GM21447 (cell line): ENCODE data around the gene PDX1.

Experiments used
- ATAC-seq: cut with Tn5 transposase; IDR thresholded peaks from one replicate; pipeline ENCODE4 v1.9.1; 2021; ENCODE audit not compliant: unreplicated experiment

Gene PDX1

DNA sequence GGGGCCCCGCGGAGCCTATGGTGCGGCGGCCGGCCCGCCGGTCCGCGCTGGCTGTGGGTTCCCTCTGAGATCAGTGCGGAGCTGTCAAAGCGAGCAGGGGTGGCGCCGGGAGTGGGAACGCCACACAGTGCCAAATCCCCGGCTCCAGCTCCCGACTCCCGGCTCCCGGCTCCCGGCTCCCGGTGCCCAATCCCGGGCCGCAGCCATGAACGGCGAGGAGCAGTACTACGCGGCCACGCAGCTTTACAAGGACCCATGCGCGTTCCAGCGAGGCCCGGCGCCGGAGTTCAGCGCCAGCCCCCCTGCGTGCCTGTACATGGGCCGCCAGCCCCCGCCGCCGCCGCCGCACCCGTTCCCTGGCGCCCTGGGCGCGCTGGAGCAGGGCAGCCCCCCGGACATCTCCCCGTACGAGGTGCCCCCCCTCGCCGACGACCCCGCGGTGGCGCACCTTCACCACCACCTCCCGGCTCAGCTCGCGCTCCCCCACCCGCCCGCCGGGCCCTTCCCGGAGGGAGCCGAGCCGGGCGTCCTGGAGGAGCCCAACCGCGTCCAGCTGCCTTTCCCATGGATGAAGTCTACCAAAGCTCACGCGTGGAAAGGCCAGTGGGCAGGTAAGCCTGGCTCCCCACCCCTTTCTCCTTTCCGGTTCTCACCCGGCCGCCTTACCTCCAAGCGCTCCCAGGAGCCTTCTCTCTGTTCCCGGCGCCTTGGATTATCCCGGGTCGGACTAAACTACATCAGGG is at the start of gene PDX1:
PDX1 (plus strand) TSS at position 67 of the 743 bp plus-strand sequence; CDS start at position 206, 139 bp downstream.
- ATAC-seq, result no peak

DNA sequence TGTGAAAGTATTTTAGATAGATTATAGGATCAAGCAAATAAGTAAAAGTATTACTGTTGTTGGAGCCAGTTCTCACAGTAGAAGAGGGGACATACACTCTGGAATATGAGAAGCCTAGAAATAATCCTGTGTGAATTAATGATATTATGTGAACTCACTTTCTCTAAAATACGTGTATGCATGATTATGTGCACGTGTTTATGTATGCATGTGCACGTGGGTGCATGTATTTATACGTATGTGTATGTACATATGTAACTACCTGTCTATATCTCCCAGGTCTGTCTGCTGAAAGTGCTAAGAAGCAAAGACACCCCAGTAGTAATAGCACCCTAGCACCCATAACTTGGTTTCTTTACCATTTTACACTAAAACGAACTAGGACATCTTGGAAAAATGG is 41.5 kb upstream of the PDX1 start:
- no peak for ATAC-seq

DNA sequence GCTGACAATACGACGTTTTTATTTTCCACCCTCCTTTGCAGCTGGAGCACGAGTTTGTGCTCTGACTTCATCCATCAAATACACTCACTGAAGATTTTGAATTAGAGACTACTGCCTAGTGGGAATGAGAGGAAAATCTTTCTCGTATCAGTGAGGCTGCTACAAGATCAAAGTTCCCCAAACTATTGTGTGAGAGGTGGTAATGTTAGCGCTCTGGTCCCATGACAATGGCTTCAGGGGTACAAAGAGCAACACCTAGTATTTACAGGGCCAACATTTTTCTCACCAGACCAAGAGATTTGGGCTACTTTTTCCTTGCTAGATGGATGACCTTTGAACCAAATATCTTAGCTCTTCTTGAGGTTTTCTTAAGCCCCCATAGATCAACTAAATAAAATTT is 30.3 kb upstream of the PDX1 start:
- ATAC-seq, result no peak

DNA sequence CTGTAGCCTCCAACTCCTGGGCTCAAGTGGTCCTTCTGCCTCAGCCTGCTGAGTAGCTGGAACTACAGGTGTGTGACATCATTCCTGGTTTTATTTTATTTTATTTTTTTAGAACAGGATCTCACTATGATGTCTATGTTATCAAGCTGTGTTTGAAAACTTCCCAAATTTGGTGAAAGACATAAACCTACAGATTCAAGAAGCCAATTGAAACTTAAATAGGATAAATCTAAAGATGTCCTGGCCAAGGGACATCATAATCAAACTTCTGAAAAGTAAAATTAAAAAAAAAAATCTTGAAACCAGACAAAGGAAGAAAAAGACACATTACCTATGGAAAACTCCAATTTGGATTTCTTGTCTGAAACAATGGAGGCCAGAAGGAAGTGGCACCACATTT is 23.1 kb upstream of the PDX1 start:
- no peak for ATAC-seq

DNA sequence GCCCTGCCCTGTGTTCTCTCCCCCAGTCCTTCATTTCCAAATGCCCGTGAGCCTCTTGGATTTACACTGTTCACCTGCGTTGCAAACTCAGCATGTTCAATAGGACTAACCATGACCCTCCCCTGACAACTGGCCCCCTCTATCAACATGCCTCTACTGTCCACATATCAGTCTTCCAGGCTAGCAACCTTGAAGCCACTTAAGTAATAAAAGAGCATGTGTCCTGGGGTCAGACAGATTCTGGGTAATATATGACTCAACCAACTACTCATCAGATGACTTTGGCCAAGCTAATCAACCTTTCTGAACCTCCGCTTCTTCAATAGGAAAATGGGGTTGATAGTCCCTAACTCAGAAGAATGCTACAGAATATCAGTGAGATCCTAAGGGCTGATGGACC is 15.1 kb upstream of the PDX1 start:
- no peak for ATAC-seq

DNA sequence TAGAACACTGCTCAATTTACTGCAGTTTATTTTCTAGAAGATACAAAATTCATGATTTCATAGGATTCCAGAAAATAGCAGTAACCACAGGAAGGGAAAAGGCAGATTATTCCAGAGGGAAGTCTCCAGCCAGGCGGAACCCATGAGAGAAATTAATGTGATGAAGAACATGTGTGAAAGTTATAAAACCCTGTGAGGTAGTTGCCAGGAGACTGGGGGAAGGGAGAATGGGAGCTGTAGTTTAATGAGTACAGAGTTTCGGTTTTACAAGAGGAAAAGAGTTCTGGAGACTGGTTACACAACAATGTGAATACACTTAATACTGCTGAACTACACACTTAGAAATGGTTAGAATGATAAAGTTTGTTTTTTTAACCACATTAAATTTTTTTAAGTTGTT is 14.2 kb upstream of the PDX1 start:
- no peak for ATAC-seq

DNA sequence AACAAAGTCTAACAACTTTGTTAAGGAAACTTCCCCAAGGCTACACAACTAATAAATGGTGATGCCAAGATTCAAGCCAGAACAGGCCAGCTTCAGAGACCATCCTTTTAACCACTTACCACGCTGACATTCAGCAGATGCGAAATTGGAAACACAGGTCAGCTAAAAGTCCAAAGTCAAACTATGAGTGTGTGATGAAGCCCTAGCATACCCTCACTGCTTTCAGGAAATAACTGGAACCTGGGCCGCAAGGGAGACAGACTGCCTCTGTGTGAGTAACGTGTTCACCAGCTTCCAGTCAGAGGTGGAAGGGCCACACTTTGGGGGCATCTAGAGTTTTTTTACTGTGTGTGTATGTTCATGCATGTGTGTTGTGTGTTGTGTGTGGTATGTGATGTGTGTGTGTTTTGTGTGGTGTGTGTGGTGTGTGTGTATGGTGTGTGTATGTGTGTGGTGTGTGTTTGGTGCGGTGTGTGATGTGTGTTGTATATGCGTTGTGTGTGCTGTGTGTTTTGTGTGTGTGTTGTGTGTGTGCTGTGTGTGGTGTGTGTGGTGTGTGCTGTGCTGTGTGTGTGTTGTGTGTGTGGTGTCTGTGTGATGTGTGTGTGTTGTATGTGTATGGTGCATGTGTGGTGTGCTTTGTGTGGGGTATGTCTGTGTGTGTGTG is 12.5 kb upstream of the PDX1 start:
- ATAC-seq, result no peak

DNA sequence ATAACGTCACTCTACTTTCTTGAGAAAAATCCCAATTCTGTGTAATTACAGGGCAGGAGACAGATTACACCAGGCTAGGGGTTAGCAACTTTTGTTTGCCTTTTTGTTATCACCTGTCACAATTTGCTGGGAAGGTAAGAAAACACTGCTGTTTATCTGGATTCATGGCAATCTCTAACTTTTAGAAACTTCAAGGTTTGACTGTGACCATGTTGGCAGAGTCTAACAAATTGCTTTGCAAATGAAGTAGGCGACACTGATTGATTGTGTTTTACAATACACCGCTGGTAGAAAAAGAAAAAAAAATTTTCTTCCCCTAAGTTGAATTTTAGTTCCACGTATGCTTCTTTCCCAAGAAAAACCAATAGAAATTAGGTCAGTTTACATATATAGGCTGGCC is 10.4 kb upstream of the PDX1 start:
- no peak for ATAC-seq

DNA sequence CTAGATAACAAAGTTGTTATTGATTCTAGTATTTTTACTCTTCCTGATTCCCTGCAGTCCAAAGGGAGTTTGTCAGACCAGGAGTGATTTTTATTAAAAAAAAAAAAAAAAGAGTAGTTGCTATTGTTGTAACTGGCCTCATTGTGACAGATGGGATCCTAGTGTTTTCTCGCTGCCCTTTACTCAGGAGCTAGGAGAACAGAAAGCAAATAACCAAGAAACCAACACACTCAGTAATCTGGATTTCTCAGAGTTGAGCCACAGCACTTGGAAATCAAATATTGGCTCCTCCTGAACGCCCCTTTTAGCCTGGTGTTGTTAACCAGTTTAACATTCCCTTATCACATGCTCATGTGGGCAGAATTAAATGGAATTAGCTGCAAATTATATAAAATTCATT is 8.3 kb upstream of the PDX1 start:
- no peak for ATAC-seq

DNA sequence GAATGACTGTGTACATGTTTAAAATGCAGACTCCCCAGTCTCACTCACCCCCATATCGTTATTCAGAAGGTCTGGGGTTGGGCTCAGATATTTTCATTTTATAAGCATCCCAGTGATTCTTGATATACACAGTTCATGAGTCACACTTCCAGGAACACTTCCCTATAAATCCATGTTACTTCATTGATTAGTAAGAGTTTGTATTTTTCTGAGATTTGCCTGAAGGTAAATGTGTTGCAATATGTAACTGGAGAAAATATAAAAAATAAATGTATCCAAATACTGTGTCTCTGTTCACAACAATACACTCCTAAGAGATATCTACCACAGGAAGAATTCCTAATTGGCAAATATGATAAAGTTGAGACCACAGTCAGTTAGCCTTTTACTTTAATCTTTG is 6.6 kb upstream of the PDX1 start:
- ATAC-seq, result no peak

DNA sequence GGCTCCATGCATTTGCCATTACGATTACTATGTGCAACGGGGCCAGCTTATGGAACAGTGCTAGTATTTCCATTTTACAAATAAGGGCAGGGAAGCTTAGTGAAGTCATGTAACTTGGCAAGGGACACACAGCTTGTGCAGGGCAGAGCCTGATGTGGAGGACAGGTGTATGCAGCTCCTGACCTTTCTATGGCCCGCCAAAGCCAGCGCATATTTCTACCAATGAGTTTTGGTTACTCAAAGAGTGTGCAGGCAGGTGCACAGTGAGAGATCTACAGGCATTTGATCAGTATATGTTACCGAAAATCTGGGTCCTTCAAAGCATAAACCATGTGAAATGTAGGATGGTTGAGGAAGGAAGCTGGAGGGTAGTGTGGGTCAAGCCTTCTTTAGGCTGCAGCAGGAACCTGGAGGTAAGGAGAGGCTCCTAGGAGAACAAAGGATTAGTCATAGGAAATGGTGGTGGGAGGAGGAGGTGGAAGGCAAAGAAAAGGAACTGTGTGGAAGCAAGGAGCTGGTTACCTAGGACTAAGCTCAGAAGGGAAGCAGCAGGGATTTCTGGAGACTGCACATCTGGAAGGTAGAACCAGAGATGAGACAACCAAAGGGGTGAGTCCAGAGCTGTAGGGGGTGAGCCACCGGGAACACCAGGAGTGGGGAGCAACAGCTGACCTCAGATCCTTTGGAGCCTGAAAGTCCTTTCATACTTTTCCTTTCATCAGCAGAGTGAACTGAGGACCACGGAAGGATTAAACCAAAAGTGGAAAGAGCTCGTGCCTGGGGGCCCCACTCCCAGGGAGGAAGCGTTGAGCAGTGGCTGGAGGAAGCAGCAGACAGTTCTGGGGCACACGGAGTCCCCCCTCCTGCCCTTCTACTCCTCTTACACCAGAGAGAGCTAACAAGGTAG is 4.2 kb upstream of the PDX1 start:
- ATAC-seq, result no peak

DNA sequence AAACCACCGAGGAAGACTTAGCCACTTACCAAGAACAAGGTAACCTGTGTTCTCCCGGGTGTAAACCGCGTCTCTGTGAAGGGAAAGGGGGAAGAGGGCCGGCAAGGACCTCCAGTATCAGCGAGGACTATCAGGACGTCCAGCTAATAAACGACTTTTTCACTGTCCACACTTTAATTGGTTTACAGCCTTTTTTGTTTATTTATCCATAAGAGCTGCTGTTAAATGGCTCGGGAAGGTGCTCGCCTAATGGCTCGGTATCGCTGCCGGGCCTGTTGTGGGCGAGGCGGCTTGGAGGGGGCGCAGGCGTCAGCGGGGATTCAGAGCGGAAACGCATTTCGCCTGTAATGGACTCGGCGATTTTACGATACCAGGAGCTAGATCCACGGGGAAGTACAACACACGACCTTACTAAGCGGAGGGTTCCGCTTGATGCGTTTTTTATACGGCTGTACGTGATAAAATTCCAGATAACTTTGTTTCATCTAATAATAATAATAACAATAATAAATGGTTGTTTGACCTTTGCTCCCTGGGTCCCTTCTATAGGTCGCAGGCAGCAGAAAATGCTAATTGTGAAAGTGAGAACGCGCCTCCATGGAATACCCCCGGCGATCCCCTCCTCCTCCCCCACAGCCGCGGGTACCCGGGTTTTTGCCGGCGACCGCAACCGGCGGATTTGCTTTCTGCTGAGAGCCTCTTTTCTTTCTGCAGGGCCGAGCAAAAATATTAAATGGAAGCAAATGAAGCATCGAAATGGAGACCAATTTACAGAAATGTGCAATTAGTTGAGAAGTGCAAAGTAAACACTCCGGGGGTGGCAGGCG is 2.5 kb upstream of the PDX1 start:
- ATAC-seq, result no peak

DNA sequence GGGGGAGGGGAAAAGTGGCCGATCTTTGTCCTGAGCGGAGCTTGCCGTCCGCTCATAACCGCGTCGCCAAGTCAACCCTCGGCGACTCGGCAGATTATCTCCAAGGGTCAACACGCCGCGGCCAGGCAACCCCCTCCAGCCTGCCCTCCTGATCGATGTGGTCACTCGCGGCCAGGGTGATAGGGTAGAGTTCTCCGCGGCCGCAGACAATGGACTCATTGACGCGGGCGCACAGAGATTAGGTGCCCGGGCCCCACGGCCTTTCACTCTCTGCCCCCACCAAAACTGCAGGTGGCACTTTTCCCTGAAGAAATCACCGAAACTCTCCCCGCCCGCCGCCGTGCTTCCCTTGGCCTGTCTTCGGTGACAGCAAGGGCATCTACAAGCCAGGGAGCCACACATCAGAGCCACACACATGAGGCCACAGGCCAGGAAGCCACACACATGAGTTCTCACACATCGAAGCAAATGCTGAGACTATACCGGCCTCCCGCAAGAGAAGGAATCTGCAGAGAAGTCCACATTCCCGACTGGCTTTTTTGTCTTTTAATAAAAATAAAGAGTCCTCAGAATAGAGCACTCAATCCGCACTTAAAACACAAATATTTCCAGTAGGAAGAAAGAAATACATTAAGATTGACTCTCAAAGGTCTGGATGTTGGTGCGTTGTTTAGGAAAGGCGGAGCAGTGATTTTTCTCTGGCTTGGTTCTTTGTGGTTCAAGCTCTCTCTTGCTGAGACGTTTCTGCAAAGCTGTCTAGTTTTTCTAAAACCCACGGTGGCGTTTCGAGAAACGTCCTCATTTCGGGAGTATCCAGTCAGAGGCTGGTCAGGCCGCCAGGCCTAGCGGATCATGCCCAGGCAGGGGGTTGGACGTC is 1.5 kb upstream of the PDX1 start:
- ATAC-seq, result no peak

DNA sequence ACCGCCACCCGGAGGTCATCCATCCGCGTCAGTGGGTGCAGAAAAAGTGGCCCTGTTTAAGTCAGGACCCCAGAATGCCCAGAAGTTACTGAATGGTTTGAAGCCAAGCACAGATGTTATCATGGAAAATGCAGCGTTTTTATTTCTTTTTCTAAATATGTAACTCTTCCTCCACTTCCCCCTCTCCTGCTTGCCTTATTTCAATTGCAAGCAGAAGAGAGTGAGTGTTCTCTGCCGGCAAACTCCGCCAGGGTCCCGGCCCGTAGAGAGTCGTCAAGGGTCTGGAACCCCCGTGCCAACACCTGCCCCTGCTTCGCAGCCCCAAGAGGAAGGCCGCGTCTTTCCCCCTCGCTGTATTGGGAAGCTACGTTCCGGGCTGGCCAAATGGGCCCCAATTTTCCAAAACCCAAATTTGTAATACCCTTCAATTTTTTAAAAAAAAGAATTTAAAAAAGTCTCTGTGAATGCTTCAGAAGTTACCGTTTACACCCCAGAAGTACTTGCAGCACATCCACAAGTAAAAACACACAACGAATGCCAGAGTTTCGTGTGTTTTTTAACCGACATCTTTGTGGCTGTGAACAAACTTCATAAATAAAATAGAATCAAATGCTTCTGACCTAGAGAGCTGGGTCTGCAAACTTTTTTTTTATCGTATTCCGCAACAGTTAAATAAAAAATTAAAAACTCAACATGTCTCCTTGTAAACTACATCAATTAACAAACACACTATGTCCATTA is 712 bp upstream of the PDX1 start:
- no peak for ATAC-seq

DNA sequence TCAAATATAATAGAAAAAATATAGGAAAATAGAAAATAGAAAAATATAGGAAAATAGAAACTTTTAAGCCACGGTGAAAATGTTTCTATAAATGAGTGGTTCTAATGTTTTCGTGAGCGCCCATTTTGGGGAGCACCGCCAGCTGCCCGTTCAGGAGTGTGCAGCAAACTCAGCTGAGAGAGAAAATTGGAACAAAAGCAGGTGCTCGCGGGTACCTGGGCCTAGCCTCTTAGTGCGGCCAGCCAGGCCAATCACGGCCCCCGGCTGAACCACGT is 204 bp upstream of the PDX1 start:
- ATAC-seq, result no peak

DNA sequence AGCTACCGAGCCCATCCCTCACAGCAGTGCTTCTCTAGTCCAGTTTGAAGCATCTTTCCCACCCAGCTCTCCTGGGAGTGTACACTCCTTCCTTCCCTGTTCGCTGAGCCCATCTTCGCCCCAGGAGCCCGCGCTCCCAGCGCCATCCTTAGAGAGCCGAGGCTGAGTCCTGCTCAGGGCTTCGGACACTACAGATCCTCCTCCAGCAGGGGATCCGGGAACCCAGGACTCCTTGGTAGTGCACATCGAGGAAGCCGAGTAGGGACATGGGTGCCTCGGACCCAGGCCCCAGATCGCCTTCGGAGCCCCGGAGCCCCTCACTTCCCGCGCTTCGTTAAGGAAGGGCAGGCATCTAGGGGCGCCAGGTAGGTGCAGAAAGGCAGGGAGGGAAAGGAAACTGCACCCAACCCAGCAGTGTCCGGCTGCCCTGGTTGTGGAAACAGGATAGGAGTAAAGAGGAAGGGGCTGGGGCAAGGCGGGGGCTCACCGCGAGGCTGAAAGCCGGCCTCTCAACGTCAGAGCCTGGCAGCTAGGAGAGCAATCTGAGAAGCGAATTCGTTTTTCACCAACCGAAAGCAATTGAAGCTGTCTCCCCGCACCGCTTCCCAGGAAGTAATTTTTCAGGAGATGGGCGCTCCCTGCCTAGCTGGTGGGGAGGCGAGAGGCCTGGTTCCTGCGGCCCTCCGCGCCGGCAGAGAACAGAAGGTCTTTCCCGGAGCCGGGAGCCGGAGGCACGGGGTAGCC is 1.0 kb downstream of the PDX1 start:
- ATAC-seq, result no peak

DNA sequence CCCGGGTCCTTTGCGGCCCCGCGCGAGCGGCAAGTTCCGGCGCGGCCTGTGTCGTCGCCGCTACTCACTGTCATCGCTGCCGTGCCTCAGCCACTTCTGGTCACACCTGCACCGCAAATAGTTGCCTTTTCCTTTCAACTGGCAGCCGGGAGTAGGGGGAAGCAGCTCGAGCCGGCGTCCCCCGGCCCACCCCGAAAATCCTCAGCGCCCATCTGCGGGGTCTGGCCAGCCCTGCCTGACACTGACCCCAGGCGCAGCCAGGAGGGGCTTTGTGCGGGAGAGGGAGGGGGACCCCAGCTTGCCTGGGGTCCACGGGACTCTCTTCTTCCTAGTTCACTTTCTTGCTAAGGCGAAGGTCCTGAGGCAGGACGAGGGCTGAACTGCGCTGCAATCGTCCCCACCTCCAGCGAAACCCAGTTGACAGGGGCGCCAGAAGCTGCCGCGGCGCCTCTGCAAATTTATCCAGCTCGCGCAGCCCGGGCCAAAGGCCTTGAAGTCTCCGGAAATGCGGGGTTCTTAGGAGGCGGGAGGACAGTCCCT is 1.7 kb downstream of the PDX1 start:
- no peak for ATAC-seq
